Right renal pelvis (tissue), 4 donors: ENCODE measurements around the gene TSPYL4. TPM values are rescaled to one million over a fixed set of nuclear protein-coding genes. Genes with fewer than 3 reads are reported as not detected.

ENCODE experiments used
- DNase-seq, 4 donors: peaks; one replicate each; pipeline ENCODE4 v3.0.0-alpha.2; 2013; ENCODE audit warnings: low read depth in 4 of 4, low spot score in 3 of 4, missing footprints in 1 of 4
- polyA plus RNA-seq, 4 donors: library from polyadenylated mRNA; unstranded; fragments of 120-200 nt; gene quantifications; one replicate each; pipeline ENCODE4 v1.2.1, GENCODE V29; 2013; ENCODE audit not compliant: insufficient read length in 4 of 4

TSPYL4 gene
- polyA plus RNA-seq, 4 donors = 58.9 to 63.6 (median 61.2) TPM

DNA sequence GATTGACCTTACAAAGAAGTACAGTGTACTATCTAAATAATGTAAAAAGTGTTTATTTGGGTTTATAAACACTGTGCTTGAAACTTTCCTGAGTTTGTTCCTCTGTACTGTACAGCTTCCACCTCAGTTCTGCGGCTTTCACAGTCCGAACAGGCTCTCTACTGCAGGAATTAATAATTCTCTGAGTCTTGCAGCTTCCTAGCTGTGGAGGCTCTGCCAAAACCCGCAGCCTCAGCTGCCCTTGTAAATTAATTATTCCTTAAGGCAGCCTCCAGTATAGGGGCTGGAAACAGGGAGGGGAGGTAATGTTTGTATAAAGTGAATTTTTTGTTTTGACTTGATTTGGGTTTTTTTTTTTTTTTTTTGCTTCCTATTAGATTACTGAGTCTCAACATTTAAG is 19.2 kb downstream of the TSPYL4 start:
- no peak for DNase-seq

DNA sequence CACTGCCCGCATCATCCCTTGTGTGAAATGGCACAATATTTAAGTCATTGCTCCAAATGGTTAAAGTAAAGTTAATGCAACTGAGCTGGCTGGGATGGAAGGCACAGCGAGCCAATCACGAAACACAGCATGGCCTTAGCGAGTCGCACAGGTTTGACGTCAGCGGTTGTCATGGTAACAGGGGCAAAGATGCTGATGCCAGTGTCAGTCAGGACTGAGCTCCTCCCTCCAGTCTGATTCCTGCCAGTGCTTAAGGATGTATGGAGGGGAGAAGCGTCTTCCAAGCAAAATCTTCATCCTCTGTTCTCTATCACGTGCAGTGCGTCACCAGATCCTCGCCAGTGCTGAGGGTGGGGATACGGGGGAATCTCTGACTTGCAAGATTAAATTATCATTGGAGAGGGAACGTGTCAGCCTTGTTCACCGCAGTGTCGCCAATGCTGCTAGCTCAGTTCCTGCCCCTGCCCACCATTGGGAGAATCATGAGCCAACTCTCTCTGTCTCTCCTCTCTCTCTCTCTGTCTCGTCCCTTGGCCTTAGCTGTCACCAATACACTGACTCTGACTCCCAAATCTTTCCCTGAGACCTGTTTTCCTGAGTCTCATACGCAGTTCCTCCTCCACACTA is 24.5 kb downstream of the TSPYL4 start:
- peak; percentile 81 to 91 (median 84) for DNase-seq

DNA sequence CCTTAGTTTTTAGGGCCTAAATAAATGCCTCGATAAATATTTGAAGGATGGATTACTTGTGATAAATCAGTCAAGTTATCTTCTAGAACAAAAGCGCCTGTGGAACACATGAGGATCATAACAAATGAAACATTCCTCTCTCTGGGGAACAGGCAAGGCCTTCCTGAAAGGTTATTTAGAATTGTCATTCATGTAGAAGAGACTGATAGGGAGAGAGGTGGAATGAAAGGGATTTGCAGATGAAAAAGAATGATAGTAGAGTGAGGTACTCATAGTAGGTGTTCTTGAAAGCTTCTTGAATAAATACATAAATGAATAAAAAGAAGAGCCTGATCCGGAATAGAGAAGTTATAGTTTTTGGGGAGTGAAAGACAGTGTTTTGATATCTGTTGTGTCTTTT is 30.5 kb downstream of the TSPYL4 start:
- DNase-seq = no peak

- DNase-seq = no peak
Measured at GRCh38 chr6:116221911-116222310, 32.0 kb downstream of the TSPYL4 start.

DNA sequence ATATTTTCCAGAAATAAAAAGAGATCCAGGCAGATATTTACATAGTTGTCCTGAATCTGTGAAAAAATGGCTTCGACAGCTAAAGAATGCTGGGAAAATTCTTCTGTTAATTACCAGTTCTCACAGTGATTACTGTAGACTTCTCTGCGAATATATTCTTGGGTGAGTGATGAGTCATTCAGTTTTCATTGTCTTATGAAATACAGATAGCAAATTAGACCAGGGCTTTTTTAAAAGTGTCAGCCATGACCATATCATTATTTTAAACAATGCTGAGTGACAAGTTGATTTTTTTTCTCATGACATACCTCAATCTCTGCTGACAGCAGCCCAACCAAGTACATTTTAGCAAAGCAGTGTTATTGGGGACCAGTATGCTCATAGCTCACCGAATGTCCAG is 32.8 kb downstream of the TSPYL4 start:
- no peak for DNase-seq

GRCh38 chr6:116218866-116219265 is 35.0 kb downstream of the TSPYL4 start:
- DNase-seq = no peak

DNA sequence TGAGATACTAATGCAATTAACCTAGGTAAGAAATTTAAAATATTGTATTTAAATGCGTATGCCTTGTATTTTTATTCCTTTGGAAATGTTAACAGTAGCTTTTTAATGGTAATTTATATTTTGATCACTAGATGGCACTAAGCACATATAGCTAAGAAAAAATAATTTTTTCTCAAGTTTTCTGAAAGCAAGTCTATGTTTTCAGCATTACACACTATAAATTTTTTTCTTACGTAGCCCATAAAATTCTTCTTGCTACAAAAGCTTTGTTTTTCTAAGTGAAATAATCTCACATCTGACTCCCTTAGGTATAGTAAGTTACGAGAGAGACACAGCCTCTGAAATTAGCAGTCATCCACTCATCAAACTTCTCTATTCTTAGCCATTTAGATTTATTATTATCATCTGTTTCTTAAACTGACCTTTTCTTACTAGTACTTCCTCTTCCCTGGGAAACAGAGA is 35.7 kb downstream of the TSPYL4 start:
- DNase-seq = no peak

- DNase-seq = no peak
Measured at GRCh38 chr6:116217069-116217468, 36.8 kb downstream of the TSPYL4 start.

GRCh38 chr6:116215414-116215813 is 38.5 kb downstream of the TSPYL4 start:
- DNase-seq = no peak

DNA sequence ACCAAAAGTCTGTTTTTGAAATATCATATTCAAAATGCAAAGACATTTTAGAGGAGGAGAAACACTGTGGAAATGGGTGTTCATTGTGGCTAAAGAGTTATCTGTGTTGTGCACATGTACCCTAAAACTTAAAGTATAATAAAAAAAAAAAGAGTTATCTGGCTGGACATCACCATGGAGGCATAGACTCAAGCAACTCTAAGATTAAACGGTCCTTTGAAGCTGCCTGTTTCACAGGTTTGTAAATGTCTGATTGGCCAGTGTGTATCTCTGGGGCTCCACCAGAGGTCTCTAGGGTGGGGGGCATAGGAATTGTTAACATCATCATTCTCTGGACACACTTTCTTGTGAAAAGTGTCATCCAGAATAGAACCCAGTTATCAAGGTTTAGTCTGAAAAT is 39.2 kb downstream of the TSPYL4 start:
- DNase-seq = no peak

GRCh38 chr6:116210750-116211425 is 43.0 kb downstream of the TSPYL4 start:
- DNase-seq = no peak

DNA sequence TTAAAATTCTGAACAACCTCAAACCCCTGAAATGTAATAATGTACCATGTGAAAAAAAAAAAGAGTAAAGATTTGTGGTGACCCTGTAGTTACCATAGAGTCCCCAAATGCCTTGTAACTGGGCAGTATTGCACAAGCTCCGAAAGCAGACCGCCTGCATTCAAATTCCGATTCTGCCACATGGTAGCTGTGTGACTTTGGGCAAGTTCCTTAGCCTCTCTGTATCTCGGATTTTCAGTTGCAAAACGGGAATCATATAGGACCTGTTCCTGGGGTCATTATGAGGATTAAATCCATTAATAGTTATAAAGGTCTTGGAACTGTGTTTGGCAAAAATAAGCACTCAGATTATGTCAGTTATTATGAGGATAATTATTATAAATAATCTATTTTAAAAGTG is 43.6 kb downstream of the TSPYL4 start:
- no peak for DNase-seq

DNA sequence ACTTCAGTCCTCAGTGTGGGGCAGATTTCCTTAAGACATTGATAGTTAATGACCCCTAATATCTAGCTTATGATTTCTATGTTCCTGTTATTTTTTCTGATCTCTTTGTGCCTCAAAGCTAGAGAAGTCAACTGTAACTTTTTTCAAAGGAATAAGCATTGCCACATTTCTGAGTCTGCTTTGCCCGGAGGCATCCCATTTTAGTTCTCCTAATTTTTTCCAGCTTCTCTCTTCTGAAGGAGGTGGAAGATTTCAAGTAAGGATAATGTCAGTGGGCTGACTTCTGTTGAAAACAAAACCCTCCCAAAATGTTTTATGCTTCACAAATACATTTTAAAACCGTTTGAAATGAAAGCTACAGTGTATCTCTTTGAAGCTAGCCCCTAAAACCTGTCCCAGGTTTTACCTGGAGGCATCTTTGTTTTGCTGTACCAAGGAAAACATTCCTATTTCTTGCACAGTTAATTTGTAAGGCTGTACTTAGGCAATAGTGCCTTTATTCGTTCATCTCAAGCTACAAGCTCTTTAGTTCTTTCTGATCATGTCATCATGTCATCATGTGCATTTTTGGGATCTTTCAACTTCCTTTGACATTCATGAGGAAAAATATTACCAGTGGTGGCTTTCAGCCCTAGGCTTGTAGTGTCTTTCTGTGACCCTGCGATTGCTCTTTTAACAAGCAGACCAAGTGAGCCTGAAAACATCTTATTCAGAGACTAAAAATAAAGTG is 45.7 kb downstream of the TSPYL4 start:
- no peak for DNase-seq

DNA sequence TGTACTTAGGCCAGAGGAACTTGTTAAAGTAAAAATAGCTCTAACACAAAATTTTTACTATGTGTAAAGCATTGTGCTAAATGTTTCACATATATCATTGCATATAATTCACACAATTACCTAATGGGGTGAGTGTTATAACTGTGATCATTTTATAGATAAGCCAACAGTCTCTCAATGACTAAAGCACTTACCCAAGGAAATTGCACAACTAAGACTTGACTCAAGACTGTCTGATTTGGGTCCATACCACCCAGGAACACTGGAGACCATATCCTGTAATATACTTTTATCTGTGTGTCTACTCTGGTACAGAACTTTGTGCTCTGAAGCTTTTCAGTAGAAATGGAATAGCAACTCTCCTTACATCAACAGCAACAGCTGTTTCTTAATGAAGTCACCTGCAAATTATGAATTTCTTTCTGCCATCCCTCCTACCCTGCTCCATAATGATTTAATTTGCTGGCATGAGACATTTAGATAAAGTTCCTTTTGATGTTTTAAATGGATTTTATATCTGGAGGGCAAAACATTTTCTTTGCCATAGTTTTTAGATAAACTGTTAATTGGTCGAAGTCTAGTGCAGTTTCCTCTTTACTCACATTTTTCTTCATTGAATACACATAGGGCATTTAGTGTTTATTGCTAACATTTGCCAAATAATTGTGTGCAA is 47.5 kb downstream of the TSPYL4 start:
- DNase-seq = no peak

GRCh38 chr6:116205281-116205680 is 48.6 kb downstream of the TSPYL4 start:
- no peak for DNase-seq

DNA sequence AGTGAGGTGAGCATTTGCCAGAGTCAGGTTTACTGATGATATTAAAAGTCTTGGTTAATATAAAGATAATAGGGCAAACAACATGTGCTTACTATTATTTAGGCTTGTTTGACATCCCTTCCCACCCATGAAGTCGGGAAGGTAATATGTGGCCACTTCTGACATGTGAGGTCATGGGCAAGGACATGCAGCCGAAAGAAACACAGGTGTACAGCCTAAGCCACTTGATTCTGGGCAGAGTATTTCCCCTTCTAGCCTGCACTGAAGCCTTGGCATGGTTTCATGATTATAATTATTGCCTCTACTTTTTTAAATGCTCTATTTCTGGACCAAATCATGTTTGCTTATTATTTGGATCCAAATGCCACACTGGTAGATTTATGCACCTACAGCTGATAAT is 52.3 kb downstream of the TSPYL4 start:
- no peak for DNase-seq

DNA sequence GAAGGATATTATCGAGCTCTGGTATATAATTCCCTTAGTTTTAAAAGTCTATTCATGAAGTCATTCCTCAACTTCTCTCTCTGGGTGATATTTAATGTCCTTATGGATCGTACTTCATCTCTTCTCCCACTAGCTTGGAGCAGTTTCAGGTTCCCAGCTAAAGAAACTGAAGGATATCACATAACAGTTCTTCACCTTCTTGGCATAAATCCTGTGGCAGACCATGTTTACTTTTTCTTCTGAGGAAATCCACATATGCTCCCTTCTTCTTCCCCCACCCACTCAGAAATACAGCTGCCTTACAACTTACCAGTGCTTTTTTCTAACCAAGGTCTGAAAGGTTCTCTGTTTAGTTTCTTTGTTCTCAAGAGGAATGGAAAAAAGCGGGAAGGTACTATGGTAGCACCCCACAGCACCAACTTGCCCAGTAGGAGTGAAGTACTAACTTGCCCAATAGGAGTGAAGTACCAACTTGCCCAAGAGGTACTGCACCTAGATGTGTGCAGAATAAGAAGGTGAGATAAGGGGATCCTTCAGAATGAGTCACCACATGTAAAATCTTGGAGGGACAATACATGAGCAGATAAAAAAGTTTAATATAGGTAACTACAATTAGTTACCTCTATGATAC is 53.1 kb downstream of the TSPYL4 start:
- no peak for DNase-seq
